Adrenal gland (tissue), 12 donors: ENCODE measurements around the gene LIPC. TPM values are rescaled to one million over a fixed set of nuclear protein-coding genes. Genes with fewer than 3 reads are reported as not detected.

Experiments
- DNase-seq, 7 donors: peaks; one replicate each; pipeline ENCODE4 v3.0.0-alpha.2; 2019 to 2020
- H3K27ac ChIP-seq, 5 donors: fragments of 200-600 bp; sonication (generic) in 4 of 5; 1 replicate in 3 of 5; 2 replicates in 2 of 5; pipeline versions ENCODE4 v1.5.1 to v1.8.0; 2016 to 2020; ENCODE audit warnings: mild to moderate bottlenecking in 1 of 5
- H3K27me3 ChIP-seq: fragments of 200-600 bp; 2 replicates; pipeline ENCODE4 v1.8.0; 2021
- H3K36me3 ChIP-seq, 2 donors: fragments of 200-600 bp; replicated peaks in 1 of 2; 1 replicate in 1 of 2; 2 replicates in 1 of 2; pipeline versions ENCODE4 v1.5.1 to v1.8.0; 2018 to 2022
- H3K4me1 ChIP-seq, 2 donors: fragments of 200-600 bp; replicated peaks in 1 of 2; 1 replicate in 1 of 2; 2 replicates in 1 of 2; pipeline versions ENCODE4 v1.5.1 to v1.8.0; 2018 to 2021
- H3K4me3 ChIP-seq, 4 donors: fragments of 200-600 bp; sonication (generic) in 3 of 4; one replicate each; pipeline ENCODE4 v1.5.1; 2016 to 2018
- H3K9me3 ChIP-seq, 3 donors: fragments of 200-600 bp; sonication (generic) in 1 of 3; replicated peaks in 1 of 3; 1 replicate in 2 of 3; 2 replicates in 1 of 3; pipeline versions ENCODE4 v1.5.1 to v1.8.0; 2016 to 2021
- CTCF ChIP-seq, 6 experiments: fragments of 450-650 bp in 4 of 6; fragments of 200-600 bp in 2 of 6; sonication (generic) in 1 of 6; IDR thresholded peaks; 1 replicate in 5 of 6; 2 replicates in 1 of 6; pipeline versions ENCODE4 v1.5.1 to v1.8.0; 2016 to 2021; ENCODE audit warnings: antibody characterized with exemption in 6 of 6, mild to moderate bottlenecking in 2 of 6, moderate library complexity in 1 of 6
- POLR2A ChIP-seq, 2 donors: fragments of 450-650 bp; IDR thresholded peaks; one replicate each; pipeline ENCODE4 v1.6.1; 2017; ENCODE audit warnings: antibody characterized with exemption in 2 of 2, mild to moderate bottlenecking in 2 of 2, moderate library complexity in 1 of 2
- WGBS, 4 donors: extraction: QIAGEN DNeasy Blood & Tissue Kit in 2 of 4; methylation state at CpG; one replicate each; pipeline versions ENCODE4 v1.1.5 to v1.1.7; 2013 to 2017; 5-methylcytosine and 5-hydroxymethylcytosine counted together
- intact Hi-C, 2 donors: fragments of 100-400 bp; cut with DNase I; formaldehyde crosslinking; loops; one replicate each; pipeline versions ENCODE4 v1.14.1 to v1.15.0; 2022 to 2023
- polyA plus RNA-seq, 3 donors: library from polyadenylated mRNA; stranded (reverse); fragments of 200-250 nt in 2 of 3; fragments of 350-450 nt in 1 of 3; fragmentation: Illumina TruSeq in 1 of 3; extraction: RNeasy Lipid Tissue Mini Kit (QIAGEN cat#74804) in 1 of 3; gene quantifications; one replicate each; pipeline ENCODE4 v1.2.3, GENCODE V29; 2013 to 2014
- total RNA-seq, 9 donors: library from RNA; depleted of rRNA in 4 of 9; stranded (reverse); fragments of >200 nt in 4 of 9; fragments of 120-200 nt in 1 of 9; fragmentation: NEBNext Ultra II Directional in 1 of 9; extraction: Animal tissue kit (Norgen Biotek cat#: 25700) in 1 of 9; gene quantifications; one replicate each; pipeline versions ENCODE4 v1.1.0 to v1.2.4, GENCODE V29; 2013 to 2023
- donor health status: healthy with polysubstance abuse.
- donor health status: Bipolar disorder and iron deficiency.
- donor health status: DM: yes; HTN: yes; CAD: no.
- donor health status: DM: no; HTN: no; CAD: no.
- donor health status: DM: no; HTN: no; CAD: no.
- donor health status: DM: yes; HTN: yes; CAD: no.

The LIPC gene
- total and polyA plus RNA-seq, 12 donors: 0.11 to 1.0 (median 0.24) TPM; not detected in 5

GRCh38 chr15:58423831-58424608 lies 7.8 kb upstream of the LIPC start:
- DNase-seq: no peak

GRCh38 chr15:58424722-58425121 lies 7.1 kb upstream of the LIPC start:
- Histone ChIP-seq H3K27ac (no peak overlapping the region), H3K9me3 (no peaks in the 10 kb centered on the region), H3K4me1 (no peaks in the 10 kb centered on the region), H3K36me3 (no peaks in the 10 kb centered on the region), H3K27me3 (no peaks in the 10 kb centered on the region), H3K4me3 (no peak overlapping the region)
- no peak for DNase-seq
- no peak for TF ChIP-seq CTCF (IDR thresholded peaks at IDR 0.05)
- TF ChIP-seq POLR2A (IDR thresholded peaks at IDR 0.05): no peak
- WGBS, 4 donors: 68 to 82% (median 75%) methylated on average over 5 of the region's 5 CpGs
- intact Hi-C loops: no loop called here

More at GRCh38 chr15:58423831-58424608, 7.8 kb upstream of the LIPC start:
- Histone ChIP-seq H3K4me1 (no peaks in the 10 kb centered on the region), H3K9me3 (no peaks in the 10 kb centered on the region), H3K27ac (no peak overlapping the region), H3K4me3 (no peak overlapping the region), H3K36me3 (no peaks in the 10 kb centered on the region), H3K27me3 (no peaks in the 10 kb centered on the region)
- 80 to 89% (median 87%) methylated on average over 6 to 9 of the region's 9 CpGs for WGBS, 4 donors
- TF ChIP-seq POLR2A (IDR thresholded peaks at IDR 0.05): no peak
- no peak for TF ChIP-seq CTCF (IDR thresholded peaks at IDR 0.05)
- intact Hi-C loops: no loop called here

- H3K27me3 ChIP-seq: no peaks in the 10 kb centered on the region
- H3K36me3 ChIP-seq: no peaks in the 10 kb centered on the region
- no peaks in the 10 kb centered on the region for H3K9me3 ChIP-seq
- TF ChIP-seq CTCF (IDR thresholded peaks at IDR 0.05): no peak
- no peak for TF ChIP-seq POLR2A (IDR thresholded peaks at IDR 0.05)
- no peak overlapping the region for H3K4me3 ChIP-seq
- intact Hi-C loops: no loop called here
- 64 to 72% (median 65%) methylated on average over 3 of the region's 3 CpGs for WGBS, 4 donors
- no peaks in the 10 kb centered on the region for H3K4me1 ChIP-seq
- no peak for DNase-seq
- no peak overlapping the region for H3K27ac ChIP-seq
These were observed 6.6 kb upstream of the LIPC start for GRCh38 chr15:58425185-58425584.

GRCh38 chr15:58425834-58426233 lies 6.0 kb upstream of the LIPC start:
- no peaks in the 10 kb centered on the region for H3K9me3 ChIP-seq
- no peaks in the 10 kb centered on the region for H3K27me3 ChIP-seq
- no peaks in the 10 kb centered on the region for H3K36me3 ChIP-seq
- intact Hi-C loops: no loop called here
- H3K4me1 ChIP-seq: no peaks in the 10 kb centered on the region
- TF ChIP-seq CTCF (IDR thresholded peaks at IDR 0.05): no peak
- TF ChIP-seq POLR2A (IDR thresholded peaks at IDR 0.05): no peak
- no peak overlapping the region for H3K4me3 ChIP-seq
- WGBS, 4 donors: 48 to 72% (median 55%) methylated on average over 1 of the region's 1 CpG
- no peak overlapping the region for H3K27ac ChIP-seq
- DNase-seq: no peak
